Sciatic nerve (tissue), 2 donors: ENCODE measurements around the gene ENPEP. TPM values are rescaled to one million over a fixed set of nuclear protein-coding genes. Genes with fewer than 3 reads are reported as not detected.

Experiments used
- ATAC-seq: fragments of 200-7000 bp; cut with Tn5 transposase; one replicate; pipeline ENCODE4 v1.9.1; 2020; ENCODE audit warnings: mild to moderate bottlenecking, moderate library complexity
- DNase-seq: peaks from one replicate; pipeline ENCODE4 v3.0.0-alpha.2; 2020; ENCODE audit warnings: low spot score
- intact Hi-C: fragments of 100-400 bp; cut with DNase I; formaldehyde crosslinking; loops from one replicate; pipeline ENCODE4 v1.14.2; 2022
- total RNA-seq: library from RNA; stranded (reverse); fragmentation: NEBNext Ultra II Directional; extraction: Animal tissue kit (Norgen Biotek cat#: 25700); gene quantifications from one replicate; pipeline ENCODE4 v1.2.1, GENCODE V29; 2021
- donor health status: DM: no; HTN: no; CAD: no.
- donor health status: DM: no; HTN: no; CAD: no.

Gene ENPEP
- total RNA-seq, 1 donor from 2014 or later = 17.6 TPM

- DNase-seq (no peak), ATAC-seq (no peak)
- intact Hi-C loops = no loop called here
Measured at GRCh38 chr4:110587666-110588285, 111.8 kb downstream of the ENPEP start.

DNA sequence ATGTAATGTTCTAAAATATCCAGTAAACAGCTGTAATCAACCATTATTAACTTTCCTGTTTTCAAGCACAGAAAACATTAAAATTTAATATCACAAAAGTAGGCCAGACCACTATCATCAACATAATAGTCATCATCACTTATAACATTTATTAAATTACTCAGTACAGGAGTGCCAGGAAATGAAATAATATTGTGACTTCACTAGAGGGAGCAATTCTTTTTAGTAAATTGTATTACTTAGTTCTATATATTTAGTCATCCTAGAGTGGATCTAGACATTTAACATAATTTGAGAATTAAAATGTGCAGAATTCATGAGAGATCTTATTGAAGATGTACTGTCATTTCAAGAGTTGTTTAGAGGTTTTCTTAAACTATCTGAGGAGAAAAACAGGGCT lies 113.3 kb downstream of the ENPEP start:
- no peak for DNase-seq
- intact Hi-C loops = no loop called here
- ATAC-seq = no peak

DNA sequence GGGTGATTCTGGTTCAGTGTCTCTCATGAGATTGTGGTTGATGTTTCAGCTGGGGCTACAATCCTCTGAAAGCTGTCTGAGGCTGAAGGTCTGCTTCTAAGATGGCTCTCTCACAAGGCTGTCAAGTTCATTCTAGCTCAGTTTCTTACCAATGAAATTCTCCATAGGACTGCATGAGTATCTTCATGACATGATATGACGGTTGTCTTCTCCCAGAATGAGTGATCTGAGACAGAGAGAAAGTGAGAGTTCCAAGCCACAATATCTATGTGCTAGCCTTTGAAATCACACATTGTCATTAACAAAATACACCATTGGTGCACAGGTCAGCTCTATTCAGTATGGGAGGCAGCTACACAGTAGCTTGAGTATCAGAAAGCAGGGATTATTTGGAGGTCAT lies 119.6 kb downstream of the ENPEP start:
- ATAC-seq (no peak), DNase-seq (no peak)
- intact Hi-C loops = no loop called here

GRCh38 chr4:110596431-110596830 lies 120.5 kb downstream of the ENPEP start:
- DNase-seq = no peak
- intact Hi-C loops = no loop called here
- no peak for ATAC-seq

GRCh38 chr4:110597582-110597981 lies 121.6 kb downstream of the ENPEP start:
- intact Hi-C loops = no loop called here
- DNase-seq (no peak), ATAC-seq (no peak)

- intact Hi-C loops = no loop called here
- ATAC-seq (no peak), DNase-seq (no peak)
Measured at GRCh38 chr4:110602061-110602460, 126.1 kb downstream of the ENPEP start.

DNA sequence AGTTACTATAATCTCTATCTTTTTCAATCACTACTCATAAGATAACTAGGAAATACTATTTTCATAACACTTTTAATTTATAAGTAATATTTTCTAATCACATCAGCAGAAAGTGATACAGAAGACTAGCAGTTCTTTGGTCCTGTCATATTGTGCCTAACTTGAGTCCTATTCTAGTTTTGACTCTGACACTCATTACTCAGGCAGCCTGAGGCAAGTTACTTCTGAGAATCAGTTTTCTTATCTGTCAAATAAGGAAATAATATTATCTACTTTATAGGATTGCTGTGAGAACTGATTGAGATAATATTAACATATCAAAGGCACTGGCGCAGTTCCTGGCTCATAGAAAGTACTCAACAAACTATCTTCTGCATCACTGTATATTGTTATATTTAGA lies 129.1 kb downstream of the ENPEP start:
- no peak for ATAC-seq
- DNase-seq = no peak
- intact Hi-C loops = no loop called here

DNA sequence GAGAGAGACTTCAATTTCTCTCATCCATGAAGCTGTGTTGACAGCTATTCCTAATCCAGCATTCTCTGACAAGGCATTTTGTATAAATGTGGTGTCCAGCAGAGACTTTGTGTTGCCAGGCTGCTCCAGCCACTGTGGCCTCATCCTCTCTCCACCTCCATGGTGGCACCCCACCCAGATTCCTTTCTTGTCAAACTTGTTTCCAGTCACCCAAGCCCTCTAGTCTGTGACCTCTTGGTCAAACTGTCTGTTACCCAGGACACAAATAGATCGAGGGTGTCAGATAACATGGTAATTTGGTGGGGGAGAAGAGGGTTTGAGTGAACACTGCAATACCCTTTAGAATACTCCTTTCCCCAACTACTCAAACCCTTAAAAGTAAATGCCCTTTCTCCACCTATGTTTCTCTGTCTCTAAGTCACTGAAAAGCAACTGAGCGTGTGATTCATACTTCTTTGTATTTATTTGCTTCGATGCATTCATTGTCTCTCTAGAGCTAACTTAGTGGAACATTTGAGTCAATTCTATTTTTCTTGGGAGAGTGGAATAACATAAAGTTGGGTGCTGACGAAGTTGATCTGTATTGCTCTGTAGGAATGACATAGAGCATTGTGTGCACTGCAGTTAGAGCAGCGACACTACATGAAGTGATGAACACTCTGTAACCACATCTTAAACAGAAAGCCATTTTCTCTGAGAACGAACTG lies 133.2 kb downstream of the ENPEP start:
- no peak for ATAC-seq
- intact Hi-C loops = no loop called here

GRCh38 chr4:110610620-110610939 lies 134.6 kb downstream of the ENPEP start:
- intact Hi-C loops = no loop called here
- no peak for DNase-seq

More for the DNA sequence above, 133.2 kb downstream of the ENPEP start:
- no peak for DNase-seq

DNA sequence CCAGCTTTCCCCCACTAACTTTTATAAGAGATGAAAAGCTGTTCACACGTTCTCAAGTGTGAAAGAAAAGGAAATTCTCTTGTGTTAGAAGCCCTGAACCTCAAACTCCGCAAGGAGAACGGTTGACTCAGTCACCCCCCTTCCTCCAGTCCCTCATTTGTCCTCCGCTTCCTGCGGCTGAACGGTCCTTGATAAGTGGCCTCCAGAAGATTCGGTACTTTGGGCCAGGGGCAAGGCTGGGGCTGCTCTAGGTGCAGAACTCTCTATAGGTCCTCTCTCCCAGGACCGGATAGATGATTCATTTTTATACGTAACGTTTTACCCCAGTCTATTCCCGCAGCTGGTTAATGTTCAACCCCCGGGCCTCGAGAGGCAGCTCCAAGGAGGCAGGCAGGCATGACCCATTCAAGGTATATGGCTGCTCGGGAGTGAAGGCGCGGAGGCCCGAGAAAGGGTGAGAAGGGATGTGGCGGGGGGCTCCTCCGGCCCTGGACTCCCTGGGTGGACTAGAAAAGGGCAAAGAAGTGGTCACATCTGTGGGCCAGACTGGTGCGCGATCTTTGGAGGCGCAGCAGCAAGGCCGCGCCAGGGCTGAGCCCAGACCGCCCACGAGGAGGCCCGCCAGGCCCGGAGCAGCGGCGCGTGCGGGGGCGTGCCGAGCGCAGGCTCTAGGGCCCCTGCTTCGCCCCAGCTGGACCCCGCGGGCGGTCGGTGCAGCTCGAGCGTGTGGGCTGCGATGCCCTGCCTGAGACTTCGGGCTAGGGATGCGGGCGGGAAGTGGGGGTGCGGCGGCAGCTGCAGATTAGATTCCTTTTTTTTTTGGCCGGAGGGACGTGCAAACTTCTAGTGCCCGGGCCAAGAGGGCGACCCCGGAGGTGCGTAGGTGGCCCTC lies 135.2 kb downstream of the ENPEP start:
- ATAC-seq (no peak), DNase-seq (no peak)
- intact Hi-C loops = no loop called here

More at GRCh38 chr4:110610620-110610939, 134.6 kb downstream of the ENPEP start:
- no peak for ATAC-seq

DNA sequence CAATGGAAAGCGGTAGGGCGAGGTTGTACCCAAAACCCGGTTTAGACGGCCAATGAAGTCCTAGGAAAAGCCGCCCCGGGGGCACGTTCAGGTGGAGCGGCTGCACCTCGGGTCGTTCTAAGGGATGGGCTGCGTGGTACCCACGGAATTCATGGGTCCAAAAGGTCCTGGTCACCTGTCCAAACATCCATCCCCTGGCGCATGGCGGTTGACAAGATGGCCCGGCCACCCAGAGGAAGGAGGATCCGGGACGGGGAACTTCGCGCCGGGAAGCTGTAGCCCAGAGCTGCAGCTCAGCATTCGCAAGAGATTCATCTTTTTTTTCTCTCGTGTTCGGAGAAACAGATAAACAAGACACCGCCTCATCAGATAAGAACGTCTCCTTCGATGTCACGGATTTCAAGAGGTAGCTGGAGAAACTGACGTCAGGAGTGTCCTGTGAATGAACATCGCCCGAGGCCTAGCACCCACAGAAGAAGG lies 136.1 kb downstream of the ENPEP start:
- ATAC-seq = no peak
- intact Hi-C loops = no loop called here
- no peak for DNase-seq

DNA sequence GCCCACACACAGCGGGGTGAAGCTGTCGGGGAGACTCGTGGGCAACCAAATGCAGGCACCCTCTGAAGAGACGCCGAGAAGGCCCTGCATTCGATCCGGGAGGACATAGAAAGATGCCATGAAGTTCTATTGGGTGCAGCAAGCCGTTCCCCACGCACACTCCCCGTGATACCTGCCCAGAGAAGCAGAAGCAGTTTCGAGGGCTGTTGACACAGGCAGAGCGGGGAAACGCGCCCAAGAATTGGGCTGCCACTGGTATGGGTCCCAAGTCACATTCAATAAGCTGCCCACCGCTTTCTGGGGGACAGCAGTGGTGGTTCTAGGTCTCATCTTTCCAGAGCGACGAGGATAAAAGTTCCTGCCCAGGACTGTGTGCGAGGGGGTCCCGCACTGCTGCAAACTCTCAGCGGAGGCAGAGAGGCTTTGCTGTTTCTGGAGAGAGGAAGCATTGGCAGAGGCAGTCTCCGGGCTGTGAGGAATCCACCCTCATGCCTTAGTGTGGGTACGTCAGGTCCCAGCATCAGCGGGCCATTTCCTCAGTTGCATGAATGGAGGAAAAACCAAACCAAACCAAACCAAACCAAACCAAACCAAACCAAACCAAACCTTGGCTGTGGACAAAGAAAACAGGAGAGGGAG lies 136.8 kb downstream of the ENPEP start:
- ATAC-seq (no peak), DNase-seq (no peak)
- intact Hi-C loops = no loop called here

DNA sequence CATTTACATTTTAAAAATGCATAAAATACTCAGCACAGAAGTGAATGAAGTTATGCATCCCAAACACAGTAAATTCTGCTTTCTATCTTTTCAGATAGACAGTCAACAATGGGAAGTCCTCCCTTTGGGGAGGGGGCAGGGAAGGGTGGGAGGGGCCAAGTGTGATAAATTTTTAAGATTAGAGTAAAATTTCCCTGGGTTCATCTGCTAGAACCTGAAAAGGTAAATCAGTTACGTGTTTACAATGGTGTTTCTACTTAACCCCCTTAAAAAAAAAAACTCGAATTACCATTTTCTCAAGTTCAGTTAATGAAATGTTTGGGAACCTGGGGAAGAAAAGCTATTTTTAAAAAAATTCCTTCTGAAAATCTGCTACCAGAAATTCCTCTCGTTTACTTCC lies 137.8 kb downstream of the ENPEP start:
- no peak for DNase-seq
- ATAC-seq = no peak
- intact Hi-C loops = no loop called here

GRCh38 chr4:110614173-110614963 lies 138.4 kb downstream of the ENPEP start:
- ATAC-seq = no peak
- intact Hi-C loops = no loop called here
- no peak for DNase-seq

Other genes with a start within 250 kb of the ENPEP start
- not detected for gene PITX2, start 146.9 kb downstream of the ENPEP start, total RNA-seq